SK-N-MC (cell line): ENCODE measurements around the gene PRKCSH.

Experiments used
- EZH2 ChIP-seq: fragments of 200-600 bp; sonication (generic); IDR thresholded peaks from one replicate; pipeline ENCODE4 v1.6.1; 2017; ENCODE audit warnings: antibody characterized with exemption
- POLR2AphosphoS5 ChIP-seq: IDR thresholded peaks from 2 replicates; pipeline ENCODE4 v1.6.1; 2012; ENCODE audit warnings: mild to moderate bottlenecking, low read depth, low read length, borderline replicate concordance

- TF ChIP-seq EZH2 (no peak), POLR2AphosphoS5 (no peak)
Measured at GRCh38 chr19:11451871-11452619, 16.6 kb downstream of the PRKCSH start.
